Measurements from ENCODE around the gene PRKG2.
A peak's percentile ranks its signal among the peaks of the same experiment; 100 is the strongest.

PRKG2 gene

DNA sequence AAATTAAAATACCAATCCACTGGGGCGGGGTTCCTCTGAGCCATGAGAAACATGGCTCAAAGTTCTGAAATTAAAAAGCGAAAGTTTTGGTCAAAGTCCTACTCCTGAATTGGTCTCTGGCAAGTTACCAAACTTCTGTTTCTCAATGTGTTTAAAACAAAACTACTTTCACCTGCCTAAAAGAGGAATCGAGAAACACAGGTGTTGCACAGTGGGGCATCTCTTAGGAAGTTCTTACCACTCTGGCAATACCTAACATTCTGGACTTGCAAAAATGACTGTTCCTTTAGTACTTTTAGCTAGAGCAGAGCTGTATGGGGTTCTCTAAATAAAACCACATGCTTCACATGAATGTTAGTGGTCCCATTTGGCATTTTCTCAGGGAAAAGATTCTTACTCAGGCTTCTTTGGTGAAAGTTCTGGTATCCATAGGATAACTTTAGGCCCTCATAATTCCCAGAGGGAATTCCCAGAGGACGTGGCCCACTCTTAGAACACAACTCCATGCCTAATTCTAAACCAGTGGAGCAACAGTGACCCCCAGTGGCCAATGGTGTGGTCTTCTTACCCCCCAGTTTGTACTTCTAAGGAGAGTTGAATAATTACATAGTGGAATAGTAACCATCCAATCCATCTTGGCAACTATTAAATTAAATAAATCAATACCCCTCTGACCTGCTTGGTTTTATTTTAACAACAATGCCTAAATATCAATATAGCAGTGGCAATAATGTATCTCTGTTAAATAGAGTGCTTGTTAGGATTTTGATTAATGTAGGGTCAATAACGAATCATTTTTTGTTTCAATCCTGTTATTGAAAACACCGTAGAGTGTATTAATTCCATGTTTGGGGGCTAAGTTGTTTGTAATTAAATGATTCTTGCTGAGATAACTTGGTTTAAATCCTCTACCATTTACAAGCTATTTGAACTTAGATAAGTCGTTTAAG lies 162.6 kb downstream of the PRKG2 start:
- H3K9ac ChIP-seq (ENCODE audit: low read length), result peak overlapping the region; percentile 32
- peaks cover 11% of the 10 kb centered on the region for H3K4me1 ChIP-seq (ENCODE audit: control insufficient read depth, insufficient read depth, low read length)
- H3K36me3 ChIP-seq (ENCODE audit: control insufficient read depth, insufficient read depth, low read length, severe bottlenecking), result no peaks in the 10 kb centered on the region
- no peak overlapping the region for H3K4me3 ChIP-seq (ENCODE audit: low read length)
- DNase-seq (ENCODE audit: low read depth), result peak; percentile 83
- no peaks in the 10 kb centered on the region for H3K9me3 ChIP-seq (ENCODE audit: control insufficient read depth, low read length)
- no peaks in the 10 kb centered on the region for H3K27me3 ChIP-seq (replicated peaks; ENCODE audit: control insufficient read depth, insufficient read depth, low read length)

DNA sequence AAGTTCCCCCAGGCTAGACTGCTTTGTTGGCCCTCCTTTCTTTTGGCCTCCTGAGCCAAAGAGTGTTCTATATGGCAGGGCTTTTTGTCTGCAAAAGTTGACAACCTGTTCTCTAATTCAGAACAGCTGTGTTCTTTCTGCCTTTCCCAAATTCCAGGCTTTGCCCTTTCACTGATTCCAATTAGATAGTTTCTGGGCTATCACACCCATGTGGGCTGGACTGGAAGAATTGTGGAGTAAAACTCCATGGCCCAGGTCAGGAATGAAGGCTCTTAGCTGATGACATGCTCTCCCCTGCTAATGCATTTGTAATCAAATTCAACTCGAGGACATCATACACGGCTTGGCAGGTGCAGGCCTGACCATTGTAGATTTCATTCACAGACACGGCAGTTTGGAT lies 165.1 kb downstream of the PRKG2 start:
- no peaks in the 10 kb centered on the region for H3K27me3 ChIP-seq (replicated peaks; ENCODE audit: control insufficient read depth, insufficient read depth, low read length)
- no peaks in the 10 kb centered on the region for H3K36me3 ChIP-seq (ENCODE audit: control insufficient read depth, insufficient read depth, low read length, severe bottlenecking)
- DNase-seq (ENCODE audit: low read depth), result peak; percentile 58
- no peak overlapping the region for H3K9ac ChIP-seq (ENCODE audit: low read length)
- H3K4me3 ChIP-seq (ENCODE audit: low read length), result no peak overlapping the region
- no peaks in the 10 kb centered on the region for H3K9me3 ChIP-seq (ENCODE audit: control insufficient read depth, low read length)
- H3K4me1 ChIP-seq (ENCODE audit: control insufficient read depth, insufficient read depth, low read length), result peaks cover 11% of the 10 kb centered on the region

DNA sequence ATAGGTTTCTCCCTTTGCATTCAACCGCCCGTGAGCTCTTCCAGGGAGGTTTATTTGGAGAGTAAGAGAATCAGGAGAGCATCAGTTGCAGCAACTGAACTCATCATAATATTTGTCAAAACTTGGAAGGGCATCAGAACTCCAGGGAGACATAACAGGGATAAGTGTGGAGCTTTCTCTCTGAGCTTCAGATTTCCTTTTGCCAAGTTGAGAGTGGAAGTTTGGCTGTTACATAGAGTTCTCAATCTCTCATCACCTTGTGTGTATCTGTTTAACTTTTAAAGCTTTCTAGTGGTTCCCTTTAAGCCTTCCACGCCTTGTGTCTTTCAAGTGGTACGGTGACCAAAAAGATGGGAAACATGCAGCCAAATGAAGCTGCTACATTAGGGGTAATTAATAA lies 165.7 kb downstream of the PRKG2 start:
- DNase-seq (ENCODE audit: low read depth), result no peak

DNA sequence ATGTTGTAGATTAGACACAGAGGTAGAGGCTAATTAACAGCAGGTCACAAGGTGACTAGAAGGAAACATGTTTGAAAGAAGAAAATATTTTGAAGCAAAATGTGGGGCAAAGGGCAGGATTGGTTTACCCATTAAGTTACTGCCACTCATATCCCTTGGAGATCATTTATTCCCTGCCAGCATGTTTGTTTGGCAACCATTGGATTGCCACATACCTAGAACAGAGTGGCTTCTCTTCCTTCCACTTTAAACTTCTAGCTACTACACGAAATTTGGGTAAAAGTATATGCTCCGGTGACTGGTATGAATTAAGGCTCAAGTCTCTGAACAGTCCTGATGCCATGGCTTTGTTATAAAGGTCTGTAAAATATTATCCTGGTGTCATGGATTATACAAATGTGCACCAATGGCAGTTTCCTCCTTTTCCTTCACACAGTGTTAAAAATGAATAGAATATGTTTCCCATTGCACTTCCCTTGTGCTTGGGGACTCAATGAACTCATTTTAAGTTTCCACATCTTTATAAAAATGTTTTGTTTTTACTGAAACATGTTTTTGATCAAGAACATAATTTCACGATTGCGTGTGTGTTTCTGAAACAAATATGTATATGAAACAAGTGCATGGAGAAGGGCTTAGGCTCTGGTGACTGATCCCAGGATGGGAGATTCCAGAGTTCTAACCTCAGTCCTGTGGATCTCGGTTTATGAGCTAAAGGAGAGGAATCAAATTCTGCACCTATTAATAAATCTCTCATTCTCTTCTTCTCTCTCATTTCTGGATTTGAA lies 172.2 kb downstream of the PRKG2 start:
- H3K4me3 ChIP-seq (ENCODE audit: low read length), result peak overlapping the region; percentile 51
- no peaks in the 10 kb centered on the region for H3K36me3 ChIP-seq (ENCODE audit: control insufficient read depth, insufficient read depth, low read length, severe bottlenecking)
- H3K9me3 ChIP-seq (ENCODE audit: control insufficient read depth, low read length), result no peaks in the 10 kb centered on the region
- peak overlapping the region; percentile 53 for H3K9ac ChIP-seq (ENCODE audit: low read length)
- H3K4me1 ChIP-seq (ENCODE audit: control insufficient read depth, insufficient read depth, low read length), result peaks cover 23% of the 10 kb centered on the region
- H3K27me3 ChIP-seq (replicated peaks; ENCODE audit: control insufficient read depth, insufficient read depth, low read length), result no peaks in the 10 kb centered on the region
- peak; percentile 58 for DNase-seq (ENCODE audit: low read depth)

More for the DNA sequence above, 165.7 kb downstream of the PRKG2 start:
- H3K4me3 ChIP-seq (ENCODE audit: low read length), result no peak overlapping the region
- no peaks in the 10 kb centered on the region for H3K9me3 ChIP-seq (ENCODE audit: control insufficient read depth, low read length)
- peaks cover 11% of the 10 kb centered on the region for H3K4me1 ChIP-seq (ENCODE audit: control insufficient read depth, insufficient read depth, low read length)
- H3K9ac ChIP-seq (ENCODE audit: low read length), result no peak overlapping the region
- no peaks in the 10 kb centered on the region for H3K27me3 ChIP-seq (replicated peaks; ENCODE audit: control insufficient read depth, insufficient read depth, low read length)
- H3K36me3 ChIP-seq (ENCODE audit: control insufficient read depth, insufficient read depth, low read length, severe bottlenecking), result no peaks in the 10 kb centered on the region

DNA sequence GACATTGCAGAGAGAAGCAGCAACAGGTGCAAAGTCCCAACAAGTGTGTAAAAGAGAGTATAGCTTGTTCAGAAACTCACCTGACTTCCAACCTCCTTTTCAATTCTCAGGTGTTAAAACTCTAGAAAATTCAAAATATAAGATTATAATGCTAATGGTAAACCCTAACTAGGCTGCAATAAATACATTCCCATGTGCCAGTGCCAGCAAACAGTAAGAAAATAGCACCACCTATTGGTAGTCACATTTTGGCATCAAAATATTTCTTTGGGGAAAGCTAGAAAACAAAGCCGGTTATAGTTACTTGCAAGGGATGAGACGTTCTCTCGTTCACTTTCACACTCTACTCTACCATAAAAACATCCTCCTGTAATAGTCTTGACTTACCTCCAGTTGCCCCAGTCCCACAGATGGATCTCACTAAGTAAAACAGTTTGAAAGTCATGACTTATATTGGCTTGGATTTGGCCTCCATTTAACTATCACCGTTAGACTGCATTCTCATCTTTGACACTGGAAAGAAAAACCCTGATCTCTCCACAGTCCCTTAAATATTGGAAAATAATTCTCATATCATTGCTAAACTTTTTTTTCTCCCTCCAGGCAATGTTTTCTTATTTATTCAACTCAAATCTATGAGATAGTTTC lies 174.9 kb downstream of the PRKG2 start:
- H3K9me3 ChIP-seq (ENCODE audit: control insufficient read depth, low read length), result no peaks in the 10 kb centered on the region
- no peak overlapping the region for H3K4me3 ChIP-seq (ENCODE audit: low read length)
- H3K4me1 ChIP-seq (ENCODE audit: control insufficient read depth, insufficient read depth, low read length), result peaks cover 23% of the 10 kb centered on the region
- H3K27me3 ChIP-seq (replicated peaks; ENCODE audit: control insufficient read depth, insufficient read depth, low read length), result no peaks in the 10 kb centered on the region
- no peaks in the 10 kb centered on the region for H3K36me3 ChIP-seq (ENCODE audit: control insufficient read depth, insufficient read depth, low read length, severe bottlenecking)
- no peak overlapping the region for H3K9ac ChIP-seq (ENCODE audit: low read length)
- DNase-seq (ENCODE audit: low read depth), result peak; percentile 84

DNA sequence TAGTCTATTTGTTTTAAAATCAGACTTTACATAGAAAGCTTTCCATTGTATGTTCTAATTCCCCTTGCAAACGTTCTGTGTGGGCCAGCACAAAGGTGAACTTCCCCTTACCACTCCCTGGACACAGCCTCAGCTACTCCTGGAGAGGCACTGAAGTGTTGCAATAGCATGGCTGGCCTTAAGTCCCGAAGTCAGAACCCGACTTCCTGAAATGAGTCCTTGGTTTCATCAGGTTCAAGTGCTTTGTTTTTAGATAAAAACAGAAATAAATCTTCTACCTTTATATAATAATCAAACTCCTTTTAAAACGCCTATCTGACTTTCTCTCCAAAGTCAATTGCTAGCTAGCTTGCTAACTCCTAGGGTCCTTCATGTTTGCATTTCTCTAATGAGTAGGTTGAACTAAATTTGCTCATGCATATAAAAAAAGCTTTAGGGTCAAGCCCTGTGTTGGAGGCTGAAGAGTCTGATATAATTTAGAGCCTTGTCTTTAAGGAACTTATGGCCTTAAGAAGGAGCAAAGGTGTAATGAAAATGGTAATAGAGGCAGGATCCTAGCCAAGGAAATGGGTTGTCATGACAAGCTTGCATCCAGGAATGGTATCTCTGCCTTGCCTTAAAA lies 175.6 kb downstream of the PRKG2 start:
- H3K4me1 ChIP-seq (ENCODE audit: control insufficient read depth, insufficient read depth, low read length), result peaks cover 23% of the 10 kb centered on the region
- no peaks in the 10 kb centered on the region for H3K36me3 ChIP-seq (ENCODE audit: control insufficient read depth, insufficient read depth, low read length, severe bottlenecking)
- peak; percentile 50 for DNase-seq (ENCODE audit: low read depth)
- H3K9me3 ChIP-seq (ENCODE audit: control insufficient read depth, low read length), result no peaks in the 10 kb centered on the region
- peaks cover 1% of the 10 kb centered on the region for H3K27me3 ChIP-seq (replicated peaks; ENCODE audit: control insufficient read depth, insufficient read depth, low read length)
- H3K4me3 ChIP-seq (ENCODE audit: low read length), result no peak overlapping the region
- H3K9ac ChIP-seq (ENCODE audit: low read length), result no peak overlapping the region

- Histone ChIP-seq H3K4me1 (ENCODE audit: control insufficient read depth, insufficient read depth, low read length) (peaks cover 23% of the 10 kb centered on the region), H3K9ac (ENCODE audit: low read length) (no peak overlapping the region), H3K36me3 (ENCODE audit: control insufficient read depth, insufficient read depth, low read length, severe bottlenecking) (no peaks in the 10 kb centered on the region), H3K4me3 (ENCODE audit: low read length) (no peak overlapping the region), H3K27me3 (replicated peaks; ENCODE audit: control insufficient read depth, insufficient read depth, low read length) (peaks cover 5% of the 10 kb centered on the region), H3K9me3 (ENCODE audit: control insufficient read depth, low read length) (no peaks in the 10 kb centered on the region)
- peak; percentile 43 for DNase-seq (ENCODE audit: low read depth)
These were observed 176.2 kb downstream of the PRKG2 start for GRCh38 chr4:81038636-81039350.
